GM10248 (cell line): ENCODE measurements around the gene SELENOV.

Source experiments
- CTCF ChIA-PET: fragments of 300-600 bp; sonication (Branson Sonifier 250); formaldehyde crosslinking; extraction: SDS; loops from one replicate; lab custom pipeline; 2021; ENCODE audit warnings: antibody characterized with exemption; lab: Yijun Ruan, JAX
- POLR2A ChIA-PET: fragments of 350-650 bp; sonication (Branson Sonifier 250); formaldehyde crosslinking; extraction: SDS; loops from one replicate; lab custom pipeline; 2020; ENCODE audit warnings: antibody characterized with exemption; lab: Yijun Ruan, JAX
- DNase-seq: peaks from one replicate; pipeline ENCODE4 v3.0.0; 2012; ENCODE audit errors: extremely low spot score
- TF ChIP-seq, protein P1 (sequence below): IDR thresholded peaks from 2 replicates; pipeline ENCODE4 v1.5.1; 2012; ENCODE audit warnings: mild to moderate bottlenecking, low read depth; ENCODE audit errors: extremely low read depth, missing control alignments, control extremely low read depth

Gene SELENOV, protein sequence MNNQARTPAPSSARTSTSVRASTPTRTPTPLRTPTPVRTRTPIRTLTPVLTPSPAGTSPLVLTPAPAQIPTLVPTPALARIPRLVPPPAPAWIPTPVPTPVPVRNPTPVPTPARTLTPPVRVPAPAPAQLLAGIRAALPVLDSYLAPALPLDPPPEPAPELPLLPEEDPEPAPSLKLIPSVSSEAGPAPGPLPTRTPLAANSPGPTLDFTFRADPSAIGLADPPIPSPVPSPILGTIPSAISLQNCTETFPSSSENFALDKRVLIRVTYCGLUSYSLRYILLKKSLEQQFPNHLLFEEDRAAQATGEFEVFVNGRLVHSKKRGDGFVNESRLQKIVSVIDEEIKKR

DNA sequence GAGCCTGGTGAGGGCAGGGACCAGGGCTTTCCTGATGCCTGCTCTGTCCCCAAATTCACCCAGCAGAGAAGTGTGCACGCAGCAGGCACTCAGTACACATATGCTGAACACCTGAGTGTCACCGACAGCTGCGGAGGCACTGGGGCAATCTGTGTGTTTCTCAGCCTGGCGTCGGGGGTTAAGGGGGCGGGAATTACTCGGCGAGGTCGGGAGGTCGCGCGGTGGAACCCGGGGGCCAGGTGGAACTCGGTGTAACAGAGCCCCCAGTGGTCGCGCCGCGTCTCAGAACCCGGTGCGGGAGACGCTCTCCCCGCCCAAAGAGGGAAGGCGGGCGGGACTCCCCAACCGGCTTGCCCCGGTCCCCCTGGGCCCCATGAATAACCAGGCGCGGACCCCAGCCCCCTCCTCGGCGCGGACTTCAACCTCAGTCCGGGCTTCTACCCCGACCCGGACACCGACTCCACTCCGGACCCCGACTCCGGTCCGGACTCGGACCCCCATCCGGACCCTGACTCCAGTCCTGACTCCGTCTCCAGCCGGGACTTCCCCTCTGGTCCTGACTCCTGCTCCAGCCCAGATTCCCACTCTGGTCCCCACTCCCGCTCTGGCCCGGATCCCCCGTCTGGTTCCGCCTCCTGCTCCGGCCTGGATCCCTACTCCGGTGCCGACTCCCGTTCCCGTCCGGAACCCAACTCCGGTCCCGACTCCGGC lies at the start of gene SELENOV:
Gene SELENOV, plus strand, starts transcription at position 300 of the 711 bp plus-strand sequence. Its CDS starts 74 bp downstream, at position 374.
- ChIA-PET POLR2A (interaction anchor here (0.5 kb wide), 1 partner anchor 308 kb away, joined by 9 read pairs; no protein-coding TSS in a partner anchor), CTCF (interaction anchor here (1.2 to 3.5 kb wide), 2 partner anchors 12 to 18 kb away, joined by 6 to 24 read pairs (median 18); partner anchors contain the start of gene EID2B)
- DNase-seq, result no peak
- TF ChIP-seq, protein P1, sequence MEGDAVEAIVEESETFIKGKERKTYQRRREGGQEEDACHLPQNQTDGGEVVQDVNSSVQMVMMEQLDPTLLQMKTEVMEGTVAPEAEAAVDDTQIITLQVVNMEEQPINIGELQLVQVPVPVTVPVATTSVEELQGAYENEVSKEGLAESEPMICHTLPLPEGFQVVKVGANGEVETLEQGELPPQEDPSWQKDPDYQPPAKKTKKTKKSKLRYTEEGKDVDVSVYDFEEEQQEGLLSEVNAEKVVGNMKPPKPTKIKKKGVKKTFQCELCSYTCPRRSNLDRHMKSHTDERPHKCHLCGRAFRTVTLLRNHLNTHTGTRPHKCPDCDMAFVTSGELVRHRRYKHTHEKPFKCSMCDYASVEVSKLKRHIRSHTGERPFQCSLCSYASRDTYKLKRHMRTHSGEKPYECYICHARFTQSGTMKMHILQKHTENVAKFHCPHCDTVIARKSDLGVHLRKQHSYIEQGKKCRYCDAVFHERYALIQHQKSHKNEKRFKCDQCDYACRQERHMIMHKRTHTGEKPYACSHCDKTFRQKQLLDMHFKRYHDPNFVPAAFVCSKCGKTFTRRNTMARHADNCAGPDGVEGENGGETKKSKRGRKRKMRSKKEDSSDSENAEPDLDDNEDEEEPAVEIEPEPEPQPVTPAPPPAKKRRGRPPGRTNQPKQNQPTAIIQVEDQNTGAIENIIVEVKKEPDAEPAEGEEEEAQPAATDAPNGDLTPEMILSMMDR, result no peak

DNA sequence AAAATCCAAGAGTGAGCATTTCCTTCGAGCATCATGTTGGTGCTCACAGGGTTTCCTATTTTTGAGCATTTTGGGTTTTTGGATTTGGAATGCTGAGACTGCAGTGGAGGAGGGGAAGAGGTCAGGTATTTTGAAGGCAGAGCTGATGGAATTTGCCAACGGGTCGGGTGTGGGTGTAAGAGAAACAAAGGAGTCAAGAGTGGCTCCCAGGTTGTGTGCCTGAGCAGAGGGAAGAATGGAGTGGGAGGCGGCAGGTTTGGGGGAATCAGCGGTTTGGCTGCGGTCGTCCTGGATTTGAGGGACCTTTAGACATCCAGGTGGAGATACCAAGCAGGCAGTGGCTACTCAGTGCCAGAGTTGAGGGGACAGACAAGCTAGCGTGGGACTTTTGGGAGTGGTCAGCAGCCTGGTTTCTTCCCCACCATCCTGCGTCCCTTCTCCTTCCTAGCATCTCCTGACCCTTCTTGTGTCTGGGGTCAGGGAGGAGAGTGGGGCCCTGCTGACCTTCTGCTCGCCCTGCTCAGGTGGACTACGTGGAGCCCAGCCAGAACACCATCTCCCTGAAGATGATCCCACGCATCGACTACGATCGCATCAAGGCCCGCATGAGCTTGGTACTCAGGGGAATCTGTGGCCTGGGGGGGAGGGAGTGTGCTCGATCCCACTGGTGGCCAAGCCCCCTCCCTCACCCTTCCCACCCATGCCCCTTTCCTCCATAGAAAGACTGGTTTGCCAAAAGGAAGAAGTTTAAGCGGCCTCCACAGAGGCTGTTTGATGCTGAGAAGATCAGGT lies 48.8 kb upstream of the SELENOV start:
- ChIA-PET POLR2A (interaction anchor here (0.6 kb wide), 1 partner anchor 43 kb away, joined by 4 read pairs; no protein-coding TSS in a partner anchor), CTCF (interaction anchor here (1.3 to 5.9 kb wide), 2 partner anchors 9 to 11 kb away, joined by 3 to 37 read pairs; no protein-coding TSS in a partner anchor)
- TF ChIP-seq, protein P1, result no peak
- no peak for DNase-seq

GRCh38 chr19:39467941-39468340 lies 47.0 kb upstream of the SELENOV start:
- no peak for DNase-seq
- POLR2A ChIA-PET, result interaction anchor here (0.5 kb wide), 1 partner anchor 18 kb away, joined by 3 read pairs; no protein-coding TSS in a partner anchor
- CTCF ChIA-PET, result interaction anchor here (0.8 to 1.3 kb wide), 3 partner anchors 9 to 29 kb away, joined by 3 read pairs; no protein-coding TSS in a partner anchor
- TF ChIP-seq, protein P1, result no peak

- CTCF ChIA-PET, result interaction anchor here (1.1 kb wide), 1 partner anchor 34 kb away, joined by 7 read pairs; no protein-coding TSS in a partner anchor
- TF ChIP-seq, protein P1, result no peak
- DNase-seq, result no peak
- POLR2A ChIA-PET, result no interaction called here
Observed at GRCh38 chr19:39469036-39469435, 45.9 kb upstream of the SELENOV start.

DNA sequence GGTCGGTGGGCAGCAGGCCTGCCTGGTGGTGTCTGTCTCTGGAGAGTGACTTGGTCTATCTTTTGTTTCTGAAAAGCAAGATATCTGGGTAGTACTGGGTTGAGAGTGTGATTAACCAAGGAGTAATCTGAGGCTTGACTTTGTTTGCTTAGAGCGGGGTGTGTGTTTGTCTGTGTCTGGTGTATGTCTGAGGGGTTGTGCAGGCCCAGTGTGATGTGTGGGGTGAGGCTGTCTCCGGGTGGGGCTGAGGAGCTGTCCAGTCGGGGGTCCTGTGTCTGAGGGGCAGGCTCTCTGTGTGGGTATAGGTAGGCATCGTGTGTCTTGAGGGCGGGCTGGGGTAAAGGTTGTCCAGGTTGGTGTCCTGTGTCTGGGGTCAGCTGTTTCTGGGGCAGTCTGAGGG lies 45.4 kb upstream of the SELENOV start:
- no peak for DNase-seq
- CTCF ChIA-PET, result interaction anchor here (1.1 kb wide), 1 partner anchor 33 kb away, joined by 7 read pairs; no protein-coding TSS in a partner anchor
- POLR2A ChIA-PET, result no interaction called here
- TF ChIP-seq, protein P1, result no peak
